Left lung (tissue), 10 donors: ENCODE data around the gene MYBBP1A. TPM values are rescaled to one million over a fixed set of nuclear protein-coding genes. Genes with fewer than 3 reads are reported as not detected.

Source experiments
- ATAC-seq: fragments of 200-7000 bp; cut with Tn5 transposase; one replicate; pipeline ENCODE4 v1.9.1; 2020; ENCODE audit warnings: moderate library complexity
- DNase-seq, 4 donors: peaks; one replicate each; pipeline ENCODE4 v3.0.0-alpha.2; 2013 to 2020
- H3K27ac ChIP-seq, 2 donors: fragments of 200-600 bp; sonication (generic) in 1 of 2; one replicate each; pipeline versions ENCODE4 v1.5.0 to v1.8.0; 2020 to 2021
- H3K27me3 ChIP-seq, 2 donors: fragments of 200-600 bp; sonication (generic) in 1 of 2; one replicate each; pipeline versions ENCODE4 v1.5.0 to v1.8.0; 2020 to 2021
- H3K36me3 ChIP-seq, 2 donors: fragments of 200-600 bp; sonication (generic) in 1 of 2; one replicate each; pipeline versions ENCODE4 v1.5.0 to v1.8.0; 2020 to 2021
- H3K4me1 ChIP-seq, 2 donors: fragments of 200-600 bp; one replicate each; pipeline ENCODE4 v1.8.0; 2021
- H3K4me3 ChIP-seq, 2 donors: fragments of 200-600 bp; sonication (generic) in 1 of 2; one replicate each; pipeline versions ENCODE4 v1.5.0 to v1.8.0; 2020 to 2021; ENCODE audit warnings: mild to moderate bottlenecking in 1 of 2
- H3K9me3 ChIP-seq, 2 donors: fragments of 200-600 bp; sonication (generic) in 1 of 2; one replicate each; pipeline versions ENCODE4 v1.5.0 to v1.8.0; 2020 to 2021
- CTCF ChIP-seq, 2 donors: fragments of 200-600 bp; sonication (generic) in 1 of 2; IDR thresholded peaks; one replicate each; pipeline versions ENCODE4 v1.5.0 to v1.8.0; 2021; ENCODE audit warnings: antibody characterized with exemption in 2 of 2
- intact Hi-C, 2 donors: fragments of 100-400 bp; cut with DNase I; formaldehyde crosslinking; loops; one replicate each; pipeline versions ENCODE4 v1.11.2 to v1.14.2; 2022
- polyA plus RNA-seq, 6 donors: library from polyadenylated mRNA; unstranded; fragments of 120-200 nt; gene quantifications; one replicate each; pipeline ENCODE4 v1.2.1, GENCODE V29; 2013; ENCODE audit not compliant: insufficient read length in 6 of 6
- total RNA-seq, 2 donors: library from RNA; stranded (reverse); fragmentation: NEBNext Ultra II Directional; extraction: Animal tissue kit (Norgen Biotek cat#: 25700); gene quantifications; one replicate each; pipeline ENCODE4 v1.2.1, GENCODE V29; 2021
- donor health status: DM: no; HTN: yes; CAD: no.
- donor health status: DM: no; HTN: no; CAD: no.

The MYBBP1A gene
- total and polyA plus RNA-seq, 8 donors = 28.6 to 53.8 (median 40.6) TPM

GRCh38 chr17:4540687-4541327 is 14.4 kb downstream of the MYBBP1A start:
- H3K27ac ChIP-seq = peak overlapping the region; percentile 35 to 57
- H3K9me3 ChIP-seq = no peaks in the 10 kb centered on the region
- peak; percentile 31 for ATAC-seq
- intact Hi-C loops = loop anchor here in 1 of 2 donors (10.0 kb wide), 1 partner anchor 116 kb away; no protein-coding TSS in a partner anchor
- no peak for TF ChIP-seq CTCF (IDR thresholded peaks at IDR 0.05)
- peaks cover 6 to 58% of the 10 kb centered on the region in 2 donors for H3K4me1 ChIP-seq
- H3K27me3 ChIP-seq = no peaks in the 10 kb centered on the region
- H3K4me3 ChIP-seq = no peak overlapping the region
- H3K36me3 ChIP-seq = peaks cover 0 to 85% of the 10 kb centered on the region in 2 donors
- peak in 2 of 4 donors; percentile 41 to 70 for DNase-seq

DNA sequence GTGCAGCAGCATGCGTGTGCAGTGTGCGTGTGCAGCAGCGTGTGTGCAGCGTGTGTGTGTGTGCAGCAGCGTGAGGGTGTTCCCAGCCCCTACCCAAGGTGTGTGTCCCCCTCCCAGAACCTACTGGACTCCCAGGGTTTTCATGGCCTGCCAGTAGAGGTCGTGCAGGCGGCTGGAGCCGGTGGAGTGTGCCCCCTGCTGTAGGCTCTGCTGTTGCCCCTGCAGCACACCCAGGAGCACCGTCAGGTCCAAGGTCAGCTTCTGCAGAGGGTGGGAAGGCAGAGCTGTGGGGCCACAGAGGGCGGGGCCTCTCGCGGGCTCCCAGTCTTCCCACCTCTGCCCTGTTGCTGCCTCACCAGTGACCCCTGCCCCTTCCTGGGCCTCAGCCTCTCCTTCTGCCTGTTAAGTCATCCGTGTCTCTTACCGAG is 14.9 kb downstream of the MYBBP1A start:
- no peaks in the 10 kb centered on the region for H3K27me3 ChIP-seq
- intact Hi-C loops = loop anchor here in 1 of 2 donors (10.0 kb wide), 1 partner anchor 115 kb away; no protein-coding TSS in a partner anchor
- ATAC-seq (peak; percentile 7), DNase-seq (peak in 1 of 4 donors; percentile 32)
- H3K4me1 ChIP-seq = peaks cover 6 to 61% of the 10 kb centered on the region in 2 donors
- peaks cover 0 to 80% of the 10 kb centered on the region in 2 donors for H3K36me3 ChIP-seq
- H3K9me3 ChIP-seq = no peaks in the 10 kb centered on the region
- no peak overlapping the region for H3K4me3 ChIP-seq
- H3K27ac ChIP-seq = peak overlapping the region; percentile 35 to 57
- no peak for TF ChIP-seq CTCF (IDR thresholded peaks at IDR 0.05)

DNA sequence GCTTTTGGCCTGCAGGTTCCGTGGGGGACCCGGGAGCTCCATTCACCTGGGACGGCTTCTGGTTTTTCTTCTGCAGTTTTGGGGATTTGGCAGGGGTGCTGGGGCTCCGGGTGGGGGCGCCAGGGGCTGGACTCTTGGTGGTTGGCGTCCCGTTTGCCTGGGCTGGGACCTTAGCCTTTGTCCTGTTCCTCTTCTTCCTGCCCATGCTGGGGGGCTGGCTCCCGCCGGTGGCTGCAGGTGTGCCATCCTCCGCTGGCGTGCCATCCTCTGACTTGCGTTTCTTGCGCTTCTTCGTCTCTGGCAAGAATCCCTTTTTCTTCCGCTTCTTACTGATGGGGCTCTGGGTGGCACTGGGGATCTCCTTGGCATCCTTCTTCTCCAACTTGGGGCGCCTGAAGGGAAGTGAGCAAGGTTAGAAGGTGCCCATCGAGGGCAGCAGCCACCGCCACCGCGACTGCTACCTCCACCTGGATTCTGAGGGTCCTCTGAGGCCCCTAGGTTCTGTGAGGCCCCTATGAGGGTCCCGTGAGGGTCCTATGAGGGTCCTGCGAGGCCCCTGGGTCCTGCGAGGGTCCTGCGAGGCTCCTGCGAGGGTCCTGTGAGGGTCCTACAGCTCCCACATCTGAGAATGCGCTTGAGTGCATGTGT is 15.5 kb downstream of the MYBBP1A start:
- Histone ChIP-seq H3K4me3 (no peak overlapping the region), H3K36me3 (peaks cover 0 to 74% of the 10 kb centered on the region in 2 donors), H3K27ac (peak overlapping the region in 1 of 2 donors; percentile 57), H3K4me1 (peaks cover 6 to 66% of the 10 kb centered on the region in 2 donors), H3K27me3 (no peaks in the 10 kb centered on the region), H3K9me3 (no peaks in the 10 kb centered on the region)
- no peak for TF ChIP-seq CTCF (IDR thresholded peaks at IDR 0.05)
- DNase-seq = peak in 1 of 4 donors; percentile 67
- intact Hi-C loops = loop anchor here in 1 of 2 donors (10.0 kb wide), 1 partner anchor 115 kb away; no protein-coding TSS in a partner anchor
- no peak for ATAC-seq

DNA sequence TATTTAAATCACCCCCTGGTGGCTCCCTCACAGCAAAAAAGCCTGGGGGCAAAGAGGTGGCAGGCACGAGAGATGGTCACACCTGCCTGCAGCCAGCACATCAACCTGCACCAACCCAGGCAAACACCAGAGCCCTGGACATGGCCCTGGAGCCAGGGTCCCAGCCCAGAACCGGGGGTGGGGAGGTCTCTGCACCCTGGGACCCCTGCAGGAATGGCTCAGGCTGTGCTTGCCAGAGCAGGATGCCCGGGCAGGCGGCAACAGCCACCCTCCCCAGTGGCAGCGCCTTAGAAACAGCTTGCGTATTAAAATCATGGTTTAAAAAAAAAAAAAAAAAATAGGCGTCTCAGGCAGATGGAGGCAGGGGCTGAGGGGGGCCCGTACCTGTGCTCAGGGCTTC is 16.2 kb downstream of the MYBBP1A start:
- no peak overlapping the region for H3K4me3 ChIP-seq
- no peak for TF ChIP-seq CTCF (IDR thresholded peaks at IDR 0.05)
- peak in 1 of 4 donors; percentile 53 for DNase-seq
- H3K27ac ChIP-seq = peak overlapping the region in 1 of 2 donors; percentile 57
- intact Hi-C loops = no loop called here
- no peaks in the 10 kb centered on the region for H3K27me3 ChIP-seq
- no peaks in the 10 kb centered on the region for H3K9me3 ChIP-seq
- H3K36me3 ChIP-seq = peaks cover 0 to 68% of the 10 kb centered on the region in 2 donors
- ATAC-seq = no peak
- peaks cover 6 to 70% of the 10 kb centered on the region in 2 donors for H3K4me1 ChIP-seq
